ENCODE data around the gene SERPINE3.
A peak's percentile ranks its signal among the peaks of the same experiment; 100 is the strongest.

SERPINE3 gene

GRCh38 chr13:51364404-51365008, 25.0 kb downstream of the SERPINE3 start:
- no peak for DNase-seq

- DNase-seq, result no peak
Measured at GRCh38 chr13:51370116-51370515, 30.6 kb downstream of the SERPINE3 start.

GRCh38 chr13:51370811-51371210, 31.3 kb downstream of the SERPINE3 start:
- no peak for DNase-seq

- no peak for DNase-seq
Measured at GRCh38 chr13:51371768-51372399, 32.4 kb downstream of the SERPINE3 start.

- no peak for DNase-seq
Measured at GRCh38 chr13:51373451-51373850, 34.0 kb downstream of the SERPINE3 start.

- peak; percentile 70 for DNase-seq
Measured at GRCh38 chr13:51380269-51380668, 40.8 kb downstream of the SERPINE3 start.

- DNase-seq, result no peak
Measured at GRCh38 chr13:51385114-51385513, 45.6 kb downstream of the SERPINE3 start.

- DNase-seq, result no peak
Measured at GRCh38 chr13:51394724-51395123, 55.2 kb downstream of the SERPINE3 start.

- no peak for DNase-seq
Measured at GRCh38 chr13:51396352-51396751, 56.9 kb downstream of the SERPINE3 start.

- no peak for DNase-seq
Measured at GRCh38 chr13:51397262-51397941, 57.9 kb downstream of the SERPINE3 start.

GRCh38 chr13:51405176-51405575, 65.7 kb downstream of the SERPINE3 start:
- no peak for DNase-seq

- DNase-seq, result no peak
Measured at GRCh38 chr13:51412431-51412830, 72.9 kb downstream of the SERPINE3 start.
